Cardiac fibroblast (primary cell): ENCODE measurements around the gene ISOC2.
A peak's percentile ranks its signal among the peaks of the same experiment; 100 is the strongest.

Experiments used
- DNase-seq, 2 donors: peaks; one replicate each; pipeline versions ENCODE4 v3.0.0 to v3.0.0-alpha.2; 2010; ENCODE audit warnings: low read depth in 2 of 2
- H3K4me3 ChIP-seq, 2 donors: replicated peaks in 1 of 2; 1 replicate in 1 of 2; 2 replicates in 1 of 2; pipeline ENCODE4 v1.5.1; 2011; ENCODE audit warnings: low read depth in 2 of 2, low read length in 2 of 2, mild to moderate bottlenecking in 2 of 2, moderate library complexity in 1 of 2
- CTCF ChIP-seq: IDR thresholded peaks from one replicate; pipeline ENCODE4 v1.5.1; 2011; ENCODE audit warnings: low read depth, mild to moderate bottlenecking, low read length, inconsistent platforms

ISOC2 gene

GRCh38 chr19:55494172-55494761, 32.8 kb upstream of the ISOC2 start:
- peak overlapping the region; percentile 44 to 62 for H3K4me3 ChIP-seq
- peak; percentile 84 to 94 for DNase-seq
- no peak for TF ChIP-seq CTCF

DNA sequence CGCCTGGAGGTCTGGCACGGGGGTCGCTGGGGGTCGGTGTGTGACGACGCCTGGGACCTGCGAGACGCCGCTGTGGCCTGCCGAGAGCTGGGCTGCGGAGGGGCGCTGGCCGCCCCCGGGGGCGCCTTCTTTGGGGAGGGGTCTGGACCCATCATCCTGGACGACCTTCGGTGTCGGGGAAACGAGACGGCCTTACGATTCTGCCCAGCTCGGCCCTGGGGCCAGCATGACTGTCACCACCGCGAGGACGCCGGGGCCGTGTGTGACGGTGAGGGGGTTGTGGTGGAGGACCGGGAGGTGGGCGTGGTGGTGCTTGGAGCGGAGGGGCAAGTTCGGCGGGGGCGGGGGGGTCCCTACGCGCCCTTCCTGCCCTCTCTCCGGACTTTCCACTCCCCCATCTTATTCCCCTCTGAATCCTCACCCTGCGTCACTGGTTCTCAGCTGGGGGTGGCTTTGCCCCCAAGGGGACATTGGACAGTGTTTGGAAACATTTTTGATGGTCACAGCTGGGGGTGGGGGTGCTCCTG, 32.3 kb upstream of the ISOC2 start:
- H3K4me3 ChIP-seq: peak overlapping the region; percentile 44 to 62
- peak in 1 of 2 donors; percentile 60 for DNase-seq
- TF ChIP-seq CTCF: no peak

DNA sequence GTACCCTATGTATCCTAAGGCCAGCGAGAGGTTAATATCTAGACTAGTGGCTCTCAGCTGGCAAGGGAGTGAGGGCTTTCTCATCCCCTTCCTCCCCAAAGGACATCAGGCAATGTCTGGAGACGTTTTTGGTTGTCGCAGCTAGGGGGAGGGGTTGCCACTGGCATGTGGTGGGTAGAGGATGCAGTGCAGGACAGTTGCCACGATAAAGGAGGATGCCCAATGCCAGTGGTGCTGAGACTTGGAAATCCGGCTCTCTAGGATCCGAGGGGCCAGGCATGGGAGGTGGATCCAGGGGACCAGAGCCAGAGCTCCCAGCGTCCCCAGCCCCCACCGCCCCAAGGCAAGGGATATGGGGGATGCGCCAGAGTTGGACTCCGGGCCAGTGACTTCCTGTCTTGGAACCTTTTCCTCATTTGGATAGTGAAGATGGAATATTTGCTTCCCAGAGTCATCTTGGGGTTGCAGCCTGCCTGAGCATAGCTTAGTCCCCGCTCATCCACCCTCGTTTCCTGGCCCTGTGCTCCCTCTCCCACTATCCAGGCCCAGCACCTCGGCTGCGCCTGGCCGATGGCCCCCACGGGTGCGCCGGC, 31.7 kb upstream of the ISOC2 start:
- peak; percentile 44 to 62 for DNase-seq
- no peak for TF ChIP-seq CTCF
- peak overlapping the region; percentile 13 to 62 for H3K4me3 ChIP-seq

DNA sequence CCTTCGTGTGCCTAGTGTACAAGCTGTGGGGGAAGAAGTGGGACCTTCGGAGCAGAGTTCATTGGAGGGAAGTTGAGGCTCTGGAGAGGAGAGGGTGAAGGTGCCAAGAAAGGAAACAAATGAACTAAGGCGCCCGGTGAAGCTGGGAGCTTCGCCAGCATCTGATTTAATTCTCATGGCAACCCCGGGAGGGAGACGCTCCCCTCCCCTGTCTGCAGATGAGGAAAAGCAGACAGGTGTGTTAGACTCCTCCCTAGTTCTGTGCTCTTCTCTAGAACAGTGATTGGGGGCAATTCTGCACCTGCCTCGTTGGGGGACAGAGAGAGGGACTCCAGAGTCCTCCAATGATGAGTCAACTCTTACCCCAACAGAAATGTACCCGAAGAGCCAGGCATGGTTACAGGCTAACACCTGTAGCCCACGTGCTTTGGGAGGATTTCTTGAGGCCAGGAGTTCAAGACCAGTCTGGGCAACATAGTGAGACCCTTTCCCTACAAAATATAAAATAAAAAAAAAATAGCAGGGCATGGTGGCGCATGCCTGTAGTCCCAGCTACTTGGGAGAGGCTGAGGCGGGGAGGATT, 31.0 kb upstream of the ISOC2 start:
- TF ChIP-seq CTCF: no peak
- H3K4me3 ChIP-seq: no peak overlapping the region
- no peak for DNase-seq

- no peak for DNase-seq
- H3K4me3 ChIP-seq: no peak overlapping the region
- no peak for TF ChIP-seq CTCF
These were observed 30.3 kb upstream of the ISOC2 start for GRCh38 chr19:55491546-55492360.

DNA sequence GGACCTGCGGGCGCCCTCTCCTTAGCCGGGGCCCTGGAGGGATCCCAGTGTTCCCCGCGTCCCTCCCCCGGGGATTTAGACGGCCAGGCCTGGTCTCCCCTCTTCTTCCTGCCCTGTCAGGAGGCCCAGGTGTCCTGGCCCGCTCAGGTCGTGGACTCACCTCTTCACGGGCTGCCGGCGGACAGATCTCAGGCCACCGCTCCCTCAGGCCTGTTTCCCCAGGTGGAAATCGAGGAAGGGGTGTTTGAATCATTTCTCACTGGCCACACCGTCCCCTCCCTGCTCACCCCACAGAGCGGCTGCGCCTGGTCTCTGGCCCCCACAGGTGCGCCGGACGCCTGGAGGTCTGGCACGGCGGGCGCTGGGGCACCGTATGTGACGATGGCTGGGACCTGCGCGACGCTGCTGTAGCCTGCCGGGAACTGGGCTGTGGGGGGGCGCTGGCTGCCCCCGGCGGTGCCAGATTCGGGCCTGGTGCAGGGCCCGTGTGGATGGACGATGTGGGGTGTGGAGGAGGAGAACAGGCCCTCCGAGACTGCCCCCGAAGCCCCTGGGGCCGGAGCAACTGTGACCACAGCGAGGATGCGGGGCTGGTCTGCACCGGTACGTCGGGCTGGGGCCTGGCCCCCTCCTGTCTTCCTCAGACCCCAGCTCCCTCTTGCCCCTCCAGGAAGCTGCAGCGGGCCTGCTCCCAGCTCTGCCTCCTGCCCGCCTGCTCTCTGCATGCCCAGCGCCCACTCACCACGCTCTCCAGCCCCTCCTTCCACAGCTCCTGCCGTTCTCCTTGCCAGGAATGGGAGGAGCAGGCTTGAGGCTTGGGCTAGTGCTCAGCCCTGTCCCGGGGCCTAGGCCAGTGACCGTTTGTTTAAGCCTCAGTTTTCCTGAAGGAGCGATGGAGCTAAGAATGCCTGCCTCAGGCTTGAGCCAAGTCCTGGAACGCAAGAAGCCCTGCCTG, 29.3 kb upstream of the ISOC2 start:
- DNase-seq: peak in 1 of 2 donors; percentile 36
- H3K4me3 ChIP-seq: no peak overlapping the region
- no peak for TF ChIP-seq CTCF
